ENCODE measurements around the gene SETMAR.

DNA sequence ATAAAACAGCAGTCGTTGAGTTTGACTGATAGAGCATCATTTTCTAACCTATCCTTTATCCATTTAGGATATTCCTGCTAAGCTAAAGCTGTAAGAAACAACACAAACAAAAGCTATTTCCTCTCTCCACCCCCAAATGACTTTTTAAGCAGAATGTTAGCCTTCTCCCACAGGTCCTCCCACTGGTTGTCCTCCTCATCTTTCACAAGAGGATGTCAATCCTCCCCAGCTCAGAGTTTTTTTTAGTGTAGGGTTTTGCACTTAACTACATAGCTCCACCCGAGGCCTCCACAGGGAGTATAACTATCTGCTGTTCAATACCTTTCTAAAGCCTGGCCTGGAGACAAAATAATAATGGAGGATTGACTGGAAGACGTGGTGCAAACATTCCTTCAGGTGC lies 7.8 kb downstream of the SETMAR start:
- TF ChIP-seq POLR2A (IDR thresholded peaks at IDR 0.05) = no peak
- TF ChIP-seq, protein P1, sequence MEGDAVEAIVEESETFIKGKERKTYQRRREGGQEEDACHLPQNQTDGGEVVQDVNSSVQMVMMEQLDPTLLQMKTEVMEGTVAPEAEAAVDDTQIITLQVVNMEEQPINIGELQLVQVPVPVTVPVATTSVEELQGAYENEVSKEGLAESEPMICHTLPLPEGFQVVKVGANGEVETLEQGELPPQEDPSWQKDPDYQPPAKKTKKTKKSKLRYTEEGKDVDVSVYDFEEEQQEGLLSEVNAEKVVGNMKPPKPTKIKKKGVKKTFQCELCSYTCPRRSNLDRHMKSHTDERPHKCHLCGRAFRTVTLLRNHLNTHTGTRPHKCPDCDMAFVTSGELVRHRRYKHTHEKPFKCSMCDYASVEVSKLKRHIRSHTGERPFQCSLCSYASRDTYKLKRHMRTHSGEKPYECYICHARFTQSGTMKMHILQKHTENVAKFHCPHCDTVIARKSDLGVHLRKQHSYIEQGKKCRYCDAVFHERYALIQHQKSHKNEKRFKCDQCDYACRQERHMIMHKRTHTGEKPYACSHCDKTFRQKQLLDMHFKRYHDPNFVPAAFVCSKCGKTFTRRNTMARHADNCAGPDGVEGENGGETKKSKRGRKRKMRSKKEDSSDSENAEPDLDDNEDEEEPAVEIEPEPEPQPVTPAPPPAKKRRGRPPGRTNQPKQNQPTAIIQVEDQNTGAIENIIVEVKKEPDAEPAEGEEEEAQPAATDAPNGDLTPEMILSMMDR (IDR thresholded peaks at IDR 0.05 in 4 of 5, conservative IDR thresholded peaks at IDR 0.05 in 1 of 5) = no peak
